H1 (cell line): ENCODE measurements around the gene NCAPG. TPM values are rescaled to one million over a fixed set of nuclear protein-coding genes. Genes with fewer than 3 reads are reported as not detected.

Experiments
- JUN ChIP-seq: IDR thresholded peaks from 2 replicates; pipeline ENCODE4 v1.6.1; 2011; ENCODE audit warnings: low read depth, mild to moderate bottlenecking, improper control_type of control experiment, low read length
- polyA plus RNA-seq, 7 experiments: library from polyadenylated mRNA; depleted of rRNA in 3 of 7; stranded (reverse) in 5 of 7; unstranded in 2 of 7; fragments of >200 nt in 5 of 7; fragments of 200-250 nt in 2 of 7; gene quantifications; 1 replicate in 5 of 7; 2 replicates in 1 of 7; 4 replicates in 1 of 7; pipeline versions ENCODE4 v1.2.1 to v1.2.3, GENCODE V29; 2011 to 2013; ENCODE audit warnings: missing spikeins in 2 of 7, mixed read lengths in 2 of 7
- total RNA-seq: library from RNA; stranded (reverse); fragmentation: NEBNext Ultra II Directional; extraction: Animal tissue kit (Norgen Biotek cat#: 25700); gene quantifications from 2 replicates; pipeline ENCODE4 v1.2.1, GENCODE V29; 2021
- TF ChIP-seq, protein P1 (sequence below): IDR thresholded peaks from 2 replicates; pipeline ENCODE4 v1.6.1; 2012; ENCODE audit warnings: low read length, inconsistent platforms
- TF ChIP-seq, protein P2 (sequence below): fragments of 300-600 bp; sonication (generic); IDR thresholded peaks from 2 replicates; pipeline ENCODE4 v1.7.1; 2012; ENCODE audit warnings: low read length, moderate library complexity, mild to moderate bottlenecking, inconsistent platforms; ENCODE audit not compliant: insufficient replicate concordance

The NCAPG gene
- total and polyA plus RNA-seq, 2 of the 8 experiments (the other 6 are each of a cell fraction or from before 2014, with no cell fraction given): 12.9 to 52.3 TPM

DNA sequence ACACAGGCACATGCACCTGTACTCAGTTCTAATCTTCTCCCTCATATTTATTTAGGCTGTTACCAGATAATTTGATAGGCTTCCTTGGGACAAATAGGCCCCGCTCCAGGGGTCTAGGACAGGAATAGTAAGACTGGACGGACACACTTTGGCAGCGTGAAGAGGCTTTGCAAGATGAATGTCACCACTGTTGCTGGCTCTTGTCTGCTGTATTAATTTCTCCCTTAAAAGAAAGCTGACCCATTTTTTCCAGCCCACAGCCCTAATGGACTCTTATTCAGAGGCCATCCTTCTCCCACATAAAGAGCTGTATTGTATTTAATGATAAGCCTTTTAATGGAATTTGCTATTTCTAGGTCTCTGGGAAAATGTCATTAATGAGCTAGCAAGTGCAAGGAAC is 47.4 kb upstream of the NCAPG start (continued):
- TF ChIP-seq, protein P1, sequence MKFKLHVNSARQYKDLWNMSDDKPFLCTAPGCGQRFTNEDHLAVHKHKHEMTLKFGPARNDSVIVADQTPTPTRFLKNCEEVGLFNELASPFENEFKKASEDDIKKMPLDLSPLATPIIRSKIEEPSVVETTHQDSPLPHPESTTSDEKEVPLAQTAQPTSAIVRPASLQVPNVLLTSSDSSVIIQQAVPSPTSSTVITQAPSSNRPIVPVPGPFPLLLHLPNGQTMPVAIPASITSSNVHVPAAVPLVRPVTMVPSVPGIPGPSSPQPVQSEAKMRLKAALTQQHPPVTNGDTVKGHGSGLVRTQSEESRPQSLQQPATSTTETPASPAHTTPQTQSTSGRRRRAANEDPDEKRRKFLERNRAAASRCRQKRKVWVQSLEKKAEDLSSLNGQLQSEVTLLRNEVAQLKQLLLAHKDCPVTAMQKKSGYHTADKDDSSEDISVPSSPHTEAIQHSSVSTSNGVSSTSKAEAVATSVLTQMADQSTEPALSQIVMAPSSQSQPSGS: no peak
- TF ChIP-seq, protein P2, sequence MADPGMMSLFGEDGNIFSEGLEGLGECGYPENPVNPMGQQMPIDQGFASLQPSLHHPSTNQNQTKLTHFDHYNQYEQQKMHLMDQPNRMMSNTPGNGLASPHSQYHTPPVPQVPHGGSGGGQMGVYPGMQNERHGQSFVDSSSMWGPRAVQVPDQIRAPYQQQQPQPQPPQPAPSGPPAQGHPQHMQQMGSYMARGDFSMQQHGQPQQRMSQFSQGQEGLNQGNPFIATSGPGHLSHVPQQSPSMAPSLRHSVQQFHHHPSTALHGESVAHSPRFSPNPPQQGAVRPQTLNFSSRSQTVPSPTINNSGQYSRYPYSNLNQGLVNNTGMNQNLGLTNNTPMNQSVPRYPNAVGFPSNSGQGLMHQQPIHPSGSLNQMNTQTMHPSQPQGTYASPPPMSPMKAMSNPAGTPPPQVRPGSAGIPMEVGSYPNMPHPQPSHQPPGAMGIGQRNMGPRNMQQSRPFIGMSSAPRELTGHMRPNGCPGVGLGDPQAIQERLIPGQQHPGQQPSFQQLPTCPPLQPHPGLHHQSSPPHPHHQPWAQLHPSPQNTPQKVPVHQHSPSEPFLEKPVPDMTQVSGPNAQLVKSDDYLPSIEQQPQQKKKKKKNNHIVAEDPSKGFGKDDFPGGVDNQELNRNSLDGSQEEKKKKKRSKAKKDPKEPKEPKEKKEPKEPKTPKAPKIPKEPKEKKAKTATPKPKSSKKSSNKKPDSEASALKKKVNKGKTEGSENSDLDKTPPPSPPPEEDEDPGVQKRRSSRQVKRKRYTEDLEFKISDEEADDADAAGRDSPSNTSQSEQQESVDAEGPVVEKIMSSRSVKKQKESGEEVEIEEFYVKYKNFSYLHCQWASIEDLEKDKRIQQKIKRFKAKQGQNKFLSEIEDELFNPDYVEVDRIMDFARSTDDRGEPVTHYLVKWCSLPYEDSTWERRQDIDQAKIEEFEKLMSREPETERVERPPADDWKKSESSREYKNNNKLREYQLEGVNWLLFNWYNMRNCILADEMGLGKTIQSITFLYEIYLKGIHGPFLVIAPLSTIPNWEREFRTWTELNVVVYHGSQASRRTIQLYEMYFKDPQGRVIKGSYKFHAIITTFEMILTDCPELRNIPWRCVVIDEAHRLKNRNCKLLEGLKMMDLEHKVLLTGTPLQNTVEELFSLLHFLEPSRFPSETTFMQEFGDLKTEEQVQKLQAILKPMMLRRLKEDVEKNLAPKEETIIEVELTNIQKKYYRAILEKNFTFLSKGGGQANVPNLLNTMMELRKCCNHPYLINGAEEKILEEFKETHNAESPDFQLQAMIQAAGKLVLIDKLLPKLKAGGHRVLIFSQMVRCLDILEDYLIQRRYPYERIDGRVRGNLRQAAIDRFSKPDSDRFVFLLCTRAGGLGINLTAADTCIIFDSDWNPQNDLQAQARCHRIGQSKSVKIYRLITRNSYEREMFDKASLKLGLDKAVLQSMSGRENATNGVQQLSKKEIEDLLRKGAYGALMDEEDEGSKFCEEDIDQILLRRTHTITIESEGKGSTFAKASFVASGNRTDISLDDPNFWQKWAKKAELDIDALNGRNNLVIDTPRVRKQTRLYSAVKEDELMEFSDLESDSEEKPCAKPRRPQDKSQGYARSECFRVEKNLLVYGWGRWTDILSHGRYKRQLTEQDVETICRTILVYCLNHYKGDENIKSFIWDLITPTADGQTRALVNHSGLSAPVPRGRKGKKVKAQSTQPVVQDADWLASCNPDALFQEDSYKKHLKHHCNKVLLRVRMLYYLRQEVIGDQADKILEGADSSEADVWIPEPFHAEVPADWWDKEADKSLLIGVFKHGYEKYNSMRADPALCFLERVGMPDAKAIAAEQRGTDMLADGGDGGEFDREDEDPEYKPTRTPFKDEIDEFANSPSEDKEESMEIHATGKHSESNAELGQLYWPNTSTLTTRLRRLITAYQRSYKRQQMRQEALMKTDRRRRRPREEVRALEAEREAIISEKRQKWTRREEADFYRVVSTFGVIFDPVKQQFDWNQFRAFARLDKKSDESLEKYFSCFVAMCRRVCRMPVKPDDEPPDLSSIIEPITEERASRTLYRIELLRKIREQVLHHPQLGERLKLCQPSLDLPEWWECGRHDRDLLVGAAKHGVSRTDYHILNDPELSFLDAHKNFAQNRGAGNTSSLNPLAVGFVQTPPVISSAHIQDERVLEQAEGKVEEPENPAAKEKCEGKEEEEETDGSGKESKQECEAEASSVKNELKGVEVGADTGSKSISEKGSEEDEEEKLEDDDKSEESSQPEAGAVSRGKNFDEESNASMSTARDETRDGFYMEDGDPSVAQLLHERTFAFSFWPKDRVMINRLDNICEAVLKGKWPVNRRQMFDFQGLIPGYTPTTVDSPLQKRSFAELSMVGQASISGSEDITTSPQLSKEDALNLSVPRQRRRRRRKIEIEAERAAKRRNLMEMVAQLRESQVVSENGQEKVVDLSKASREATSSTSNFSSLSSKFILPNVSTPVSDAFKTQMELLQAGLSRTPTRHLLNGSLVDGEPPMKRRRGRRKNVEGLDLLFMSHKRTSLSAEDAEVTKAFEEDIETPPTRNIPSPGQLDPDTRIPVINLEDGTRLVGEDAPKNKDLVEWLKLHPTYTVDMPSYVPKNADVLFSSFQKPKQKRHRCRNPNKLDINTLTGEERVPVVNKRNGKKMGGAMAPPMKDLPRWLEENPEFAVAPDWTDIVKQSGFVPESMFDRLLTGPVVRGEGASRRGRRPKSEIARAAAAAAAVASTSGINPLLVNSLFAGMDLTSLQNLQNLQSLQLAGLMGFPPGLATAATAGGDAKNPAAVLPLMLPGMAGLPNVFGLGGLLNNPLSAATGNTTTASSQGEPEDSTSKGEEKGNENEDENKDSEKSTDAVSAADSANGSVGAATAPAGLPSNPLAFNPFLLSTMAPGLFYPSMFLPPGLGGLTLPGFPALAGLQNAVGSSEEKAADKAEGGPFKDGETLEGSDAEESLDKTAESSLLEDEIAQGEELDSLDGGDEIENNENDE: no peak
- no peak for TF ChIP-seq JUN
